ENCODE measurements around the gene ZPBP2. TPM values are rescaled to one million over a fixed set of nuclear protein-coding genes. Genes with fewer than 3 reads are reported as not detected.

ZPBP2 gene
- total and polyA plus RNA-seq, 2 of the 13 experiments (the other 11 are each of a cell fraction or from before 2014, with no cell fraction given): not detected

GRCh38 chr17:39913989-39914388 is 46.0 kb downstream of the ZPBP2 start (continued):
- TF ChIP-seq THRA (CRISPR knock-in tag; IDR thresholded peaks at IDR 0.05; ENCODE audit: borderline replicate concordance) (peak; percentile 88; the same call in 1 of the 2 replicates), ZNF891 (CRISPR knock-in tag; IDR thresholded peaks at IDR 0.05) (no peak), ZBTB7B (CRISPR knock-in tag; IDR thresholded peaks at IDR 0.05) (peak; percentile 61; the same call in 1 of the 2 replicates), NR2C2 (CRISPR knock-in tag; IDR thresholded peaks at IDR 0.05; ENCODE audit: borderline replicate concordance) (peak; percentile 49; the same call in 1 of the 2 replicates), GATAD2A (CRISPR knock-in tag; IDR thresholded peaks at IDR 0.05) (peak; percentile 56; the same call in 1 of the 2 replicates), SOX13 (IDR thresholded peaks at IDR 0.05) (no peak), SOX13 (CRISPR knock-in tag; conservative IDR thresholded peaks at IDR 0.05 in 1 of 2, IDR thresholded peaks at IDR 0.05 in 1 of 2) (0 out of 4 replicates have a peak, but pooled peaks of 1 of the 2 experiments have one; percentile 22), FOXK1 (CRISPR knock-in tag; IDR thresholded peaks at IDR 0.05; ENCODE audit: borderline replicate concordance, low read depth) (peak; percentile 33; the same call in 1 of the 2 replicates), SPEN (CRISPR knock-in tag; IDR thresholded peaks at IDR 0.05; ENCODE audit: low read depth) (no peak), HOXA3 (CRISPR knock-in tag; IDR thresholded peaks at IDR 0.05) (peak; percentile 36; the same call in 1 of the 2 replicates), RARA (CRISPR knock-in tag; IDR thresholded peaks at IDR 0.05) (peak; percentile 81), ZNF30 (CRISPR knock-in tag; IDR thresholded peaks at IDR 0.05) (no peak), CEBPG (CRISPR knock-in tag; IDR thresholded peaks at IDR 0.05) (peak; percentile 73), ARID4A (CRISPR knock-in tag; IDR thresholded peaks at IDR 0.05; ENCODE audit: borderline replicate concordance) (peak; percentile 37; the same call in 1 of the 2 replicates), ZNF609 (CRISPR knock-in tag; IDR thresholded peaks at IDR 0.05; ENCODE audit: borderline replicate concordance) (0 out of 2 replicates have a peak, but pooled peaks have one; percentile 31)
- TF ChIP-seq, protein P1, sequence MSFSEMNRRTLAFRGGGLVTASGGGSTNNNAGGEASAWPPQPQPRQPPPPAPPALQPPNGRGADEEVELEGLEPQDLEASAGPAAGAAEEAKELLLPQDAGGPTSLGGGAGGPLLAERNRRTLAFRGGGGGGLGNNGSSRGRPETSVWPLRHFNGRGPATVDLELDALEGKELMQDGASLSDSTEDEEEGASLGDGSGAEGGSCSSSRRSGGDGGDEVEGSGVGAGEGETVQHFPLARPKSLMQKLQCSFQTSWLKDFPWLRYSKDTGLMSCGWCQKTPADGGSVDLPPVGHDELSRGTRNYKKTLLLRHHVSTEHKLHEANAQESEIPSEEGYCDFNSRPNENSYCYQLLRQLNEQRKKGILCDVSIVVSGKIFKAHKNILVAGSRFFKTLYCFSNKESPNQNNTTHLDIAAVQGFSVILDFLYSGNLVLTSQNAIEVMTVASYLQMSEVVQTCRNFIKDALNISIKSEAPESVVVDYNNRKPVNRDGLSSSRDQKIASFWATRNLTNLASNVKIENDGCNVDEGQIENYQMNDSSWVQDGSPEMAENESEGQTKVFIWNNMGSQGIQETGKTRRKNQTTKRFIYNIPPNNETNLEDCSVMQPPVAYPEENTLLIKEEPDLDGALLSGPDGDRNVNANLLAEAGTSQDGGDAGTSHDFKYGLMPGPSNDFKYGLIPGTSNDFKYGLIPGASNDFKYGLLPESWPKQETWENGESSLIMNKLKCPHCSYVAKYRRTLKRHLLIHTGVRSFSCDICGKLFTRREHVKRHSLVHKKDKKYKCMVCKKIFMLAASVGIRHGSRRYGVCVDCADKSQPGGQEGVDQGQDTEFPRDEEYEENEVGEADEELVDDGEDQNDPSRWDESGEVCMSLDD (CRISPR knock-in tag; IDR thresholded peaks at IDR 0.05; ENCODE audit: borderline replicate concordance): peak; percentile 61; the same call in 1 of the 2 replicates
